SK-N-SH (cell line): ENCODE results near the gene ELMO1.

Experiments used
- CTCF ChIP-seq: fragments of 200-600 bp; sonication (generic); IDR thresholded peaks from 2 replicates; pipeline ENCODE4 v1.6.1; 2017; ENCODE audit warnings: antibody characterized with exemption, mild to moderate bottlenecking, moderate library complexity
- EZH2phosphoT487 ChIP-seq: fragments of 200-600 bp; sonication (generic); IDR thresholded peaks from 2 replicates; pipeline ENCODE4 v1.6.1; 2017; ENCODE audit warnings: low read depth, mixed run types, mild to moderate bottlenecking, antibody characterized with exemption, moderate library complexity, borderline replicate concordance
- FOSL2 ChIP-seq: IDR thresholded peaks from 2 replicates; pipeline ENCODE4 v1.4.0; 2012; ENCODE audit warnings: low read depth, mild to moderate bottlenecking, moderate library complexity, borderline replicate concordance
- FOXM1 ChIP-seq: IDR thresholded peaks from 2 replicates; pipeline ENCODE4 v1.4.0; 2012; ENCODE audit warnings: low read depth, mild to moderate bottlenecking
- MAX ChIP-seq: IDR thresholded peaks from 2 replicates; pipeline ENCODE4 v1.4.0; 2012; ENCODE audit warnings: low read depth
- MXI1 ChIP-seq: IDR thresholded peaks from 2 replicates; pipeline ENCODE4 v1.6.1; 2012; ENCODE audit warnings: mild to moderate bottlenecking, low read depth, low read length, improper control_type of control experiment
- RAD21 ChIP-seq: IDR thresholded peaks from 2 replicates; pipeline ENCODE4 v1.6.1; 2012; ENCODE audit warnings: mild to moderate bottlenecking, low read length
- SMC3 ChIP-seq: IDR thresholded peaks from 2 replicates; pipeline ENCODE4 v1.6.1; 2012; ENCODE audit warnings: low read depth, low read length, improper control_type of control experiment
- TEAD4 ChIP-seq: IDR thresholded peaks from 2 replicates; pipeline ENCODE4 v1.4.0; 2012; ENCODE audit warnings: mild to moderate bottlenecking, borderline replicate concordance; ENCODE audit not compliant: insufficient read depth

- no peak for TF ChIP-seq CTCF
- TF ChIP-seq TEAD4 = no peak
- no peak for TF ChIP-seq RAD21
- TF ChIP-seq EZH2phosphoT487 = no peak
- no peak for TF ChIP-seq MAX
- no peak for TF ChIP-seq FOXM1
- no peak for TF ChIP-seq FOSL2
- TF ChIP-seq SMC3 = no peak
- no peak for TF ChIP-seq MXI1
Observed at GRCh38 chr7:36999626-37000485, 448.8 kb downstream of the ELMO1 start.
